SHP77 (cell line): ENCODE measurements around the gene NFKBIL1.
A peak's percentile ranks its signal among the peaks of the same experiment; 100 is the strongest.
"Not testable (repeated sequence)": the region's sequence is repeated elsewhere in the genome, so short reads cannot be mapped to it uniquely, and the experiment has no call there.

Experiments
- DNase-seq, 2 experiments: peaks; one replicate each; lab custom pipeline; 2025; lab: John Stamatoyannopoulos, UW

The NFKBIL1 gene

DNA sequence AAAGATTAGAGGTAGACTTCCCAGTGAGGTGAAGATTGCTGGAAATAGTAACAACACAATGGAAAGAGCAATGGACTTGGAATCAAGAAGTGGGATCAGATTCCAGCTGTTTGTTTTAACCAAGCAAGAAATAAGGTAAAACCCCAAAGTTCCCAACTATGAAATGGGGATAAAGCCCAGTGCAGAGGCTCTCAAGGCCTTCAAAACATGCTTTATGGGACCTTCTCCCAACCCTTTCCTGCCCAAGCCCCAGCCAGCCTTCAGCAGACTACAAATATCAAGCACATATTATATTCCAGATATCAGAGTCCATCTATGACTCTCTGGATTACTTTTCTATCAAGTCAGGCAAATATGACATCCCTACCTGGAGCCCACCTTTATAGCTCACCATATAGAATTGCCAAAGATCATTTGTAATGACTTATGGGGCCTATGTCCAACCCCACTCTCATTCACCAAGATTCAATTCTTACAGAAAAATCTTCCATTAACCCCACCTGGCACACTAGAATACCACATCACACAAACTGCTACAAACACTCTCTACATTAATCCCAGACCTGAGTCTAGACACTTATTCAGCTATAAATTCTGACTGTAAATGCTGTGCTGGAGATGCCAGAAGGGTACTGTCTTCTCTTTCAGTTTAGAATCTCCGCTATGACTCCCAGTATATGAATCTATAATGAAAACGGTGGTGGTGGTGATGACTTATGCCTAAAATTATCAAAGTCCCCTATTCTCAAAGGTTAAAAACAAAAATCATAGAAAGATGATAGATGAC lies 11.7 kb upstream of the NFKBIL1 start:
- no peak for DNase-seq

DNA sequence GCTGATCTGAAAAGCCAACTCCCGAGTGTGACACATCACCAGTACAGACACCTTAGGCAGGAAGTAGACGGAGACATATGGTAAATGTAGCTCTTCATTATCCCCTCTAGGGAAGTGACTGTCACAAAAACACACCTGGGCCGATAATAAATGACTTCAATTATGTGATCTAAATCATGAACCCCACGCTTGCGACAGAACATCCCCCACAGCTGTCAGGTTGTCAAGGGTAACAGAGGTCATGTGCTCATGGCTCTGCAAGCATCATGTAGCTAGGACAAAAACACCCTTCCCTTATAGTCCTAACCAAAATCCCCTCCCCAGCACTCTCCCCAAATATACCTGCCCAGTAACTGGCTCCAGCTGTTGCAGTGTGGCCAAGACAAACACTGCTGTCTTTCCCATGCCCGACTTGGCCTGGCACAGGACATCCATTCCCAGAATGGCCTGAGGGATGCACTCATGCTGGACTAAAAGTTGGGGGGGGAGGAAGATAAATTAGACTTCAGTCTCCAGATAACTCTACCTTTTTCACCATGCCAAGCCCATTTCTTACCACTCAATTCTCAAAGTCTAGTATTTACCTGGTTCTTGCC lies 8.5 kb upstream of the NFKBIL1 start:
- no peak for DNase-seq

DNA sequence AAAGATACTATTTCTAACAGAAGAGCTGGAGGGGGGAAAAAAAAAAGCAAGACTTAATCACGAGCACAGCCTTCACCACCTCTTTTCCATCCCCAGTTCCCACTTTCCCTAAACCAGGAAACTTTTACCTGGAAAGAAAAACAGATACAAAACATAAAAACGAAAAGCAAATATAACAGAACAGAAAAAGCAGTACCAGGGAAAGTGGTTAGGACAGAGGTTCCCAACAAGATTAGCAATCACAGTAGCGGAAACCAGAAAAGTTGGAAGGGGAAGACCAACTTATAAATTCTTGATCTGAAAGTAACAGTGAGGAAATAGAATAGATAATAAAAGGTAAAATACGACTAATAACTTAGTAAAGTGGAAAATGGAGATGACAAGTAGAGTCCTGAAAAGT lies 6.8 kb upstream of the NFKBIL1 start:
- DNase-seq: no peak

DNA sequence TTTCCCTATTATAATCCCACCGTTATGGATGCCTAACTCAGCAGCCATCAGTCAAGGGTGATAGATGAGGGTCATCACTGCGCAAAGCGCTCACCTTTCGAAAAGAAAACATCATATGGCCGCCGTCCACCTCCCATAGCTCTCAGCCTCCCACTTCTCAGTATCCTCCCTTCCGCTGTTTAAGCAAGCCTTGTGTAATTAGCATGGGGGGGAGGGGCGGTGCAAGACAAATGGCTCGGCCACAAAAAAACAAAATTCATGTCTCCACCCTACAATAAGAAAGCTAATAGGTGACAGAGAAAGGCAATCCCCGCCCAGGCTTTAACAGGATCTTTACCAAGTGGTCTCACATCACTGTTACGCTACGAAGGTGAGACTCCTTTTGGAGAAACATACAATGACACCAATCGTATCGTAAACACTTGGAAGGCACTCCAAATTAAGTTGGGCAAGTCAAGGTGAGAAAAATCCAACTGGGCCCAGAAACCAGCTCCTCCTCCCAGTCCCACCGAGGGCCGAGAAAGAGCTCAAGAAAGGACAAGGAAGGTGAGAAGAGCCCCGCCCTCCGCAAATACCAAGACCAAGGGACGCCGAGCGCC lies 6.2 kb upstream of the NFKBIL1 start:
- DNase-seq: peak in 1 of 2 experiments; percentile 34

DNA sequence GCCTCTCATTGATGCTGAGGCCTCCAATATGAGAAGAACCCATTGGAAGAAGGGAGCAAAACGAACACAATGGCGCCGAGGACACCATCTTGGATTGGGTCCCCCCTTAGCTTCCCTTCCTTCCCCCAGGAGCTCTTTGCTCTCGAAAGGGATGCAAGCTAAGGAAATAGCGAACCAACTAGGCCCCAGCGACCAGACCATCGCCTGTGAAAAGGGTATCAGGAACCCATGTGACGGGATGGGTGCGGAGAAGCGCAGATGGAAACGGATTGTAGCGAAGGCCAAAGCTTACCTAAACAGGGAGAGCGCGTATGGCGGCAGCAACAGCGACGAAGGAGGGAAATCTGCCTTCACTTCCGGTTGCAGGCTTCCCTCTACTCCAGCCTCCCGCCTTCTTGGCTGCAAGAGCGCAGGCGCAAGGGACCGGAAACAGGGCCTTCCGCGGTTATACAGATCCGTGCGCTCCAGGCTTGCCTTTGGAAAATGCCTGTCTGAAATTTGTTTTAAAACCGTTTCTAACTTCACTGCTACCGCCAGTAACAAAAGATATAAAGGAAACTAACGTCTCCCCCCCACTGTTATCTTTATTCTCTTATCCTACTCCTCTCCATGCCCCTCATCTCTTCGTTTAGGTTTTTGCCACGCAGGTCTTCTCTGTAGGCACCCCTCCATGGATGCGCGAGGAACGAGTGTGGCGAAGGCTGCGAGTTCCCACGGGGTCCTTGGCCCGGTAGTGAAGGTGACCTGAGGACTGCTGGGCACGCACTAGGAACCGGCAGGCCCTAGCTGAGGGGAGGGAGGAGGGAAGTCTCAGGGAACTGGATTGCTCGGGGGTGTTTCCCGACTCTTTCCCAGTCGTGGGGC lies 5.5 kb upstream of the NFKBIL1 start, which contains the start of gene DDX39B:
DDX39B (minus strand) TSS at position 346 of the 864 bp plus-strand sequence. CDS start 1,471 bp downstream, outside the sequence.
- peak; percentile 89 to 97 for DNase-seq

DNA sequence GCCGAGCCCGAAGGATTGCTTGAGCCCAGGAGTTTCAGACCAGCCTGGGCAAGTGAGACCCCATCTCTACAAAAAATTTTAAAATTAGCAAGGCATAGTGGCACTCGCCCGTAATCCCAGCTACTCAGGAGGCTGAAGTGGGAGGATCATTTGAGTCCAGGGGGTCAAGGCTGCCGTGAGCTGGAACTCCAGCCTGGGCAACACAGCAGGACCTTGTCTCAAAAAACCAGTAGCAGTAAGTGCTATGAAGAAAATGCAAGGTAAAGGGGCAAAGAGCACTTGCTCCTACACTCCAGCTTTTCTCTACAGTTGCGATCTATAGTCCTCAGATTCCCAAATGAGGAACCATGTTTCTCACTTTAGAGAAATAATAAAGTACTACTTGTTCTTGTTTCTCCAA lies 3.8 kb upstream of the NFKBIL1 start:
- DNase-seq: no peak

DNA sequence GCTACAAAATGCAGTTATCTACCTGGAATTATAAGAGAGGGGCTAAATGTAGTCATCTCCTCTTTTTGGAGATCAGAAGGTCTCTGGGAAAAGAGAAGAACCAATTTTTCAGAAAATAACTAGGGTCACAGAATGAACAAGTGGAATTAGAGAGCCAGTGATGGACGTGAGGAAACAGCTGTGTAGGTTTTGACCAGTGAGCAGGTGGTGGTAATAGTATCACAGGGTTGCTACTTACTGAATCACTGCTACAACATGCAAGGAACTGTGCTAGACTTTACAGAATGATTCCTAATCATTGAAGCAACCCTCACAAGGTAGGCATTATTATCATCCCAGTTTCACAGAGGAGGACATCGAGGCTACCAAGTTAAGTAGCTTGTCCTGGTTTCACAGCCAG lies 2.7 kb upstream of the NFKBIL1 start:
- no peak for DNase-seq

DNA sequence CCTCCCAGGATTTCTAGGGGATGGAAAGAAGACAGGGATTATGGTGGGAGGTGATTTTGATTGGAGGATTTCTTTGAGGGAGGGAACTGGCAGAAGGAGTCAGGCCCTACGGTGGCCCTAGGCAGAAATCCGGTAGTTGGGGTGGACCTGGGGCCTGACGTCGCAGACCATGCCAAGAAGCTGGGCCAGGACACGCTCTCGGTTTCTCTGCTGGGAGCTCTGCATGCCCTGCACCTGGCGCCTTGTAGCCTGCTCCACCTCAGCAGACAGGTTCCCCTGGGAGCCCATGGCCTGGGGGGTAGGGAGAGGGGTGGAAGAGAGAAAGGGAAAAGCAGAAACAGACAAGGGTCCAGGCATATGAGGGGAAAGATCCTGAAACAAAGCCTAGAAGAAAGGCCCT lies 2.1 kb upstream of the NFKBIL1 start:
- DNase-seq: no peak

DNA sequence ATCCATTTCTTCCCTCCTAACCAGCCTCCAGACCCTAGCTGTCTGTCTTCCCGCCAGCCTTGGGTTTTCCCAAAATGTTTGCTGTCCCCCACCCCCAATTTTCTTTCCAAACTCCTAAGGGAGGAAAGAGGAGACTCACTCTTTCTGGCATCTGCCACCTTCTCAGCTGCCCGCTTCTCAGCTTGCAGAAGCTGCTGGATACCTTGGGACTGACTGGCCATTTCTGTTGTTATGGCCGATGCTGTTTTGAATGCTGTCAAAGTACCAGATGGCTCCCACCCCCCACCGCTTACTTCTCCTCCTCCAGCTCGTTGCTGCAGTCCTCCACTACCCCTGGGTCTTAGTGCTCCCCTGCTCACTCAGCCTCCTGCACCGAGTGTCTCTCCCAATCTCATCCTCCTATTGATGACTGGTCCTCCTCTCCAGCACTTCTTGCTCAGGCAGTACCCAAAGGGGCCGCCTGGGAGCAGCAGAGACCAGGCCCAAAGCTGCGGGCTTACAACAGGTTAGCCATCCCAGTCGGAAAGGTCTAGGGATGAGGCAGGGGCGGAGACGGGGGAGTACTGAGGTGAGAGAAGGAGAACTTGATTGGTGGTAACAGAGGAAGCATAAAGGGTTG lies 960 bp upstream of the NFKBIL1 start, which contains the start of gene ATP6V1G2:
ATP6V1G2 (minus strand) TSS at position 270 of the 619 bp plus-strand sequence; CDS start at position 221, 49 bp downstream.
- peak; percentile 94 to 95 for DNase-seq

DNA sequence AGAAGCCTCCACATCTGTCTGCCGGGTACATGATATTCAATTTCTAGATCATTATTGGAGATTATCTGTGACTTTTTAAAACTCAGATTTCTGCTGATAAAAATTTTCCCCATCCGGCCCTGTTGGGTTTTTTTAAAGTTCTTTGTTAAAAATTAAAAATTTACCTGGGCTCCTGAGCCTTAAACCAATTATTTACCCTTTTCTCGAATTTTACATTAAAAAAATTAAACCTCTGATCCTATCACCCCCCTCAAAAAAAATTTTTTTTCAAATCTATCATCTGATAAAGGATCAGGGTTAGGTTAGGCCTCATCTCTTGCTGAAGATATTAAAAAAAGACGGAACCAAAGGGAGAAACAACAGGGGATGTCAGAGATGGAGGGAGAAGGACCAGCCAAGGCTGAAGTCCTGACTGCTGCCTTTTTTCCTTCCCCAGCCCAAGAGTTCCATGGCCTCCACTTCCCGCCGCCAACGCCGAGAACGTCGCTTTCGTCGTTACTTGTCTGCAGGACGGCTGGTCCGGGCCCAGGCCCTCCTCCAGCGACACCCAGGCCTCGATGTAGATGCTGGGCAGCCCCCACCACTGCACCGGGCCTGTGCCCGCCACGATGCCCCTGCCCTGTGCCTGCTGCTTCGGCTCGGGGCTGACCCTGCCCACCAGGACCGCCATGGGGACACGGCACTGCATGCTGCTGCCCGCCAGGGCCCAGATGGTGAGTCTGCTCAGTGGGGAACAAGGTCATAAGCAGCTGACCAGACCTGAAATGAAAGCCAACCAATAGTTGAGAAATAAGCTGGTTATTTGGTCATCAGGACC lies 527 bp downstream of the NFKBIL1 start:
- peak in 1 of 2 experiments; percentile 57 for DNase-seq

DNA sequence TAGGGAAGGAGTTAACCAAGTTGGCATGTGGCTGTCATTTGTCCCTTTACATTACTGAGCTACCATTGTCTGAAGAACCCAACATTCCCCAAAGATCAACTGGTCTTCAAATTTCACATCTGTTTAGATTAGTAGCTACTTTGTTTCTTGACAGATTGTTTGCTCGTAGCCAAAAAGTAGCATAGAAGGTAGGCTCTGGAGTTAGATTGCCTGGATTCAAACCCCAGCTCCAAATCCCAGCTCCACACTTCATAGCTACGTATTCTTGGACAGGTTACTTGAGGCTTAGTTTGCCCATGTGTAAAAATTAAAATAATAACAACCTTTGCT lies 1.1 kb downstream of the NFKBIL1 start:
- DNase-seq: no peak

DNA sequence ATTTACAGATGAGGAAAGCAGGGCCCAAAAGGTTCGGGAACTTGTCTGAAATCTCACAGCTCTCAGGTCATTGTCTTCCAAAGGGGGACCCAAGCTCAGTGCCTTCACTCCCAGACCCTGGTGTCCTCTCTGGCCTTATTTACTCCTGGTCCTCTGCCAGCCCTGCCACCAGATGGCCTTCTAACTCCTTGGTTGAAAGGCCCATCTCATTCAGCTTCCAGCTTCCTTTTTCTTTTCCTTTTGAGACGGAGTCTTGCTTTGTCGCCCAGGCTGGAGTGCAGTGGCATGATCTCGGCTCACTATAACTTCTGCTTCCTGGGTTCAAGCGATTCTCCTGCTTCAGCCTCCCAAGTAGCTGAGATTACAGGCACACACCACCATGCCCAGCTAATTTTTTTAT lies 4.0 kb downstream of the NFKBIL1 start:
- not testable (repeated sequence) for DNase-seq

DNA sequence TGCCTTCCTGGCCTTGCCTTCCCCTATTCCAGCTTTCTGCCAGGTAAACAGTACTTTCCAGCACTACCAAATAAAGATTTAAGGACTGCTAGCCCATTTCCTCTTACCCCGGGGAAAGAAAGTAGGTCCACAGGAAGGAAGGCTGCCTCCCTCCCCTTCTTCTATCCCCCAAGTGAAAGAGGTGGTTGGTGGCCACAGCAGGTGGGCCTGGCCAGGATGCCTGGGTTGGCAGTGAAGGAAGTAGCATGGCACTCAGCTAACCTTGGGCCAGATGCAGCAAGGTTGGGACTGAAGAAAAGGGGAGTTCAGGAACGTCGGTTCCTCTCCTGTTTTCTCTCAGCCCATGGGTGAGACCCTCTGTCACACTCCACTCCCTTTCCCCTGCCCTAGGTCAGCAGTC lies 8.9 kb downstream of the NFKBIL1 start:
- DNase-seq: no peak

DNA sequence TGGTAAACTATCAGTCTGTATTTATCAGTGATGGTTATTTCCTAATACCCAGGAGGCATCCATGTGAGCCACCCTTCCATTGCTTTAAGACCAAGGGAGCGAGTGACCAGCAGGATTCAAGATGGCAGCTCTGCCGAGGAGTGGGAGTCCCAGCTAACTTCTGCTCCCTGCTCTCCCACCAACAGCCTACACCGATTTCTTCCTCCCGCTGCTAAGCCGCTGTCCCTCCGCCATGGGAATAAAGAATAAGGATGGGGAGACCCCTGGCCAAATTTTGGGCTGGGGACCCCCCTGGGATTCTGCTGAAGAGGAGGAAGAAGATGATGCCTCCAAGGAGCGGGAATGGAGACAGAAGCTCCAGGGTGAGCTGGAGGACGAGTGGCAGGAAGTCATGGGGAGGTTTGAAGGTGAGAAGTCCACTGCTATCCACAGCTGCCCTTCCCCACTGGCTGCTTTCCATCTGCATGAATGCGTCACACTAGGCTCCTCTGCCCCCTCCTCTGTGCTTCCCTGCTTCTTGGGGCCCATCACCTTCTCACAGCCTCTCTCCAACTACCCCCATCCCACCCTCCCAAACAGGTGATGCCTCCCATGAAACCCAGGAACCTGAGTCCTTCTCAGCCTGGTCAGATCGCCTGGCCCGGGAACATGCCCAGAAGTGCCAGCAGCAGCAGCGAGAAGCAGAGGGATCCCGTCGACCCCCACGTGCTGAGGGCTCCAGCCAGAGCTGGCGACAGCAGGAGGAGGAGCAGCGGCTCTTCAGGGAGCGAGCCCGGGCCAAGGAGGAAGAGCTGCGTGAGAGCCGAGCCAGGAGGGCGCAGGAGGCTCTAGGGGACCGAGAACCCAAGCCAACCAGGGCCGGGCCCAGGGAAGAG lies 10.3 kb downstream of the NFKBIL1 start:
- DNase-seq: no peak

DNA sequence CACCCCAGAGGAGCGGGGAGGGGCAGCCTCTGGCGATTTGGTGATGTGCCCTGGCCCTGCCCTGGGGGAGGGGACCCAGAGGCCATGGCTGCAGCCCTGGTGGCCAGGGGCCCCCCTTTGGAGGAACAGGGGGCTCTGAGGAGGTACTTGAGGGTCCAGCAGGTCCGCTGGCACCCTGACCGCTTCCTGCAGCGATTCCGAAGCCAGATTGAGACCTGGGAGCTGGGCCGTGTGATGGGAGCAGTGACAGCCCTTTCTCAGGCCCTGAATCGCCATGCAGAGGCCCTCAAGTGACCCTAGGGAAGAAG lies 10.9 kb downstream of the NFKBIL1 start:
- DNase-seq: no peak

DNA sequence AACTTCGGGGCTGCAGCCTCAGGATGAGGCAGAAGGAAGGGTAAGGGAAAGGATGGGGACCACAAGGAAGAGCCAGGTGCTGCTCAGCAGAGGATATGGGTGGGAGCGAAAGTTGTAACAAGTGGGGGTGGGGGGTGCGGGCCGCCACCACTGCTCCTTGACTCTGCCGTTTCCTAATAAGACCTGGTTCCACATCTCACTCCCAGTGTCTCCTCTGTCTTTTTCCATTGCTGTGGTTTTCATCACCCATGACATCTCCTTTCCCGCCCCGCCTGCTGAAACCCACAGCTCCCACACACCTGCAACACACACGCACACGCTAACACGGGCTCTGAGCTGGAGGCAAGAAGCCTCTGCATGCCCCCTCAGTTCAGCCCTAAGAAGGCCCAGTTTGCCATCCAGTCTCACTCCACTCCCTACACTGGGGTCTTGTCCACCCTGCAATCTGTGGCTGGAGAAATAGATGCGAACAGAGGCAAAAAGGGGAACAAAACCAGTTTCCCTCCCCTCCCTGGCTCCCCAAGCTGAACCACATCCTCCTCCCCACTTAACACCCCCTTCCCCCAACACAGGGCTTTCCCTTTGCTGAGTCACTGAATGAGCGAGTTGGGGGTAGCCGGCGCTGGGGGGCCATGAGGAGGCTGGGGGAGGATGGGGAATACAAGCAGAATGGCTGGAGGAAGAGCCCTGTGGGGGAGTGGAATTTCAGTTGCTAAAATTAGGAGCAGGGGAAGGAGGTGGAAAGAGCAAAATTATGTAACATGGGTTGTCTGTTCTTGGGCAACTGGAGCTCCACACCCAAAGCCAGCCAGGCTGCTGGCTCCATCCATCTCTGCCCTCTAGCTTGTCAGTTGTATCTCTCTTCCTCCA lies 11.5 kb downstream of the NFKBIL1 start:
- no peak for DNase-seq

DNA sequence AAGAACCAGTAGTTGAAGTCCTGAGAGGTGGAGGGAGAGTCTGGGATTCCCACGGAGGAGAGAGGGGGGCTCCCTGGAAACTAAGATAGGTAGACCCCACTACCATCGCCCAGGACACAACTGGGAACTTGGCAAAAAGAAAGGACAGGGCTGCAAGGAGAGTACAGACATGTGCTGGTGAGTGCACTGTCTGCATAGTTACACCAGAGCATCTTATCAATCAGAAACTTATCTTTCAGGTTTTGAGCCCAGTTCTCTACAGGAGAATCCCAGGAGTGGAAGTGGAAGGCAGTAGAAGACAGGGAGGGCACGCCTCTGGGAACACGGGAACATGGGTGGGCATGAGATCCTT lies 12.2 kb downstream of the NFKBIL1 start:
- DNase-seq: no peak

DNA sequence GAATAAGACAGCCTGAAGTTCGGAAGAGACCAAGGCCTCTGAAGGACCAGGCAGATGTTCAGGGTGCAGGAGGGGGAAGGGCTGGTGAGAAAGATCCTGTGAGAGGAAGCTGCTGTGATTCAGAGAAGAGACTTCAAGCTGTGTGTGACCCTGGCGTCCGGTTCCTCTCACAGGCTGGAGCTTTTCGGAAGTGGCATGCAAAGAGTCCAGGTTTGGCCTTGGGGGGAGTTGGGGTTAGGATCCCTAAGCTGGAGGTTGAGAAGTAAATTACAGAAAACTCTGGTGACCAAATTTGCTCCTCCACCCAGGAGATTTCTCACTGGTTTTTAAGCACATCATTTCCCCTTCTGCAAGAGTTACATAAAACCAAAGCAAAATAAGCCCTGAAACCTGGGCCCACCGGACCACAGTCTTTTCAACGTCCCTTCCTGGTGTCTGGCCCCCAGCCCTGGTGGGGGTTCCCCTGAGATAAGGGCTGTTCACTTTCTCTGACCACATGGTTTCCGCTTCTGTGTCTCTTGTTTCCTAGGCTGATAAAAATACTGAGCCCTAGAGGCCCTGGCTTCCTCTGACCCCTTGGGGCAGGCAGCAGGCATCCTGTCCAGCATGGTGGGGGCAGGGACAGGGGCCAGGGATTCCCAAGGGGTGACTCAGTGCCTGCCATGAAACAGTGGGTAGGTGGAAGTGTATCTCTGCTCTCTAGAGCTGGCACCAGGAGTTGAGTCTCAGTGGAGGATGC lies 12.7 kb downstream of the NFKBIL1 start:
- DNase-seq: no peak

DNA sequence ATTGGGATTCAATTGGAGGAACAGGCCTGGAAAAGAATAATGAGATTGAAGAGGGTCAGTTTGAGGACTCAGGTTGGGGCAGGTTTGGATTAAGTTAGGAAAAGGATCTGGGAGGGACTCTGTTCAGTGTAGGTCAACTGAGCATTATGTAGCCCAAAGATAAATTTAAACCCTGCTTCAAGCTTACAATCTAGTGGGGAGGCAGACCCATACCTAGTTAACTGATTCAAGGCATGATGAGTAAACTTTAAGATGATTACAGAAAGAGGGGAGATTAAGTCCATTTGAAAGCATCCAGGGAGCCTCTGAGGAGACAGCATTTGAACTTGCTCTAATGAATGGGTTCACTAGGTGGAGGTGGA lies 13.3 kb downstream of the NFKBIL1 start:
- DNase-seq: no peak
